NCI-H510A treated with DMSO at 0.1 percent for 48 hours (cell line): ENCODE measurements around the gene MORN1.

Source experiments
- DNase-seq: peaks from one replicate; lab custom pipeline; 2025; lab: John Stamatoyannopoulos, UW

MORN1 gene

GRCh38 chr1:2272686-2273400, 118.5 kb downstream of the MORN1 start:
- DNase-seq, result no peak

- no peak for DNase-seq
Observed at GRCh38 chr1:2271841-2272655, 119.3 kb downstream of the MORN1 start.
